GM21423 (cell line): ENCODE data around the gene KRTAP29-1.

ENCODE experiments used
- ATAC-seq: cut with Tn5 transposase; IDR thresholded peaks from one replicate; pipeline ENCODE4 v1.9.1; 2021; ENCODE audit warnings: mild to moderate bottlenecking, moderate library complexity; ENCODE audit not compliant: unreplicated experiment

KRTAP29-1 gene

GRCh38 chr17:41329279-41329948 is 26.8 kb upstream of the KRTAP29-1 start:
- ATAC-seq, result no peak

GRCh38 chr17:41328207-41328606 is 25.6 kb upstream of the KRTAP29-1 start:
- no peak for ATAC-seq

GRCh38 chr17:41327411-41328120 is 24.9 kb upstream of the KRTAP29-1 start:
- ATAC-seq, result no peak

- no peak for ATAC-seq
Observed at GRCh38 chr17:41326173-41327145, 23.8 kb upstream of the KRTAP29-1 start.

- ATAC-seq, result no peak
Observed at GRCh38 chr17:41325611-41326010, 23.0 kb upstream of the KRTAP29-1 start.

GRCh38 chr17:41325126-41325525 is 22.5 kb upstream of the KRTAP29-1 start:
- no peak for ATAC-seq

GRCh38 chr17:41324180-41325075 is 21.8 kb upstream of the KRTAP29-1 start:
- ATAC-seq, result no peak

- no peak for ATAC-seq
Observed at GRCh38 chr17:41322903-41323895, 20.5 kb upstream of the KRTAP29-1 start.

GRCh38 chr17:41322094-41322902 is 19.6 kb upstream of the KRTAP29-1 start:
- ATAC-seq, result no peak

GRCh38 chr17:41318231-41318630 is 15.6 kb upstream of the KRTAP29-1 start:
- no peak for ATAC-seq

- no peak for ATAC-seq
Observed at GRCh38 chr17:41315814-41316445, 13.3 kb upstream of the KRTAP29-1 start.

- ATAC-seq, result no peak
Observed at GRCh38 chr17:41315204-41315794, 12.6 kb upstream of the KRTAP29-1 start, which contains the start of gene KRTAP17-1. KRTAP17-1 (minus strand) TSS chr17:41315710; CDS start chr17:41315650, 60 bp downstream.

GRCh38 chr17:41311111-41311510 is 8.5 kb upstream of the KRTAP29-1 start:
- ATAC-seq, result no peak

- peak; percentile 16 for ATAC-seq
Observed at GRCh38 chr17:41308918-41309359, 6.3 kb upstream of the KRTAP29-1 start, which contains the start of gene KRTAP16-1. KRTAP16-1 (minus strand) TSS chr17:41309309; CDS start chr17:41309253, 56 bp downstream.

GRCh38 chr17:41308251-41308917 is 5.7 kb upstream of the KRTAP29-1 start:
- peak; percentile 50 for ATAC-seq

GRCh38 chr17:41307647-41308046 is 5.0 kb upstream of the KRTAP29-1 start:
- no peak for ATAC-seq

GRCh38 chr17:41304091-41304490 is 1.4 kb upstream of the KRTAP29-1 start:
- no peak for ATAC-seq
